C1 segment of cervical spinal cord (tissue), 14 donors: Measurements from ENCODE around the gene LMAN2.
"Not testable (repeated sequence)": the region's sequence is repeated elsewhere in the genome, so short reads cannot be mapped to it uniquely, and the experiment has no call there.

ENCODE experiments used
- DNase-seq, 14 donors: peaks; one replicate each; lab custom pipeline; 2025; lab: John Stamatoyannopoulos, UW

LMAN2 gene

GRCh38 chr5:177307544-177308363, 43.7 kb downstream of the LMAN2 start:
- DNase-seq: no peak

DNA sequence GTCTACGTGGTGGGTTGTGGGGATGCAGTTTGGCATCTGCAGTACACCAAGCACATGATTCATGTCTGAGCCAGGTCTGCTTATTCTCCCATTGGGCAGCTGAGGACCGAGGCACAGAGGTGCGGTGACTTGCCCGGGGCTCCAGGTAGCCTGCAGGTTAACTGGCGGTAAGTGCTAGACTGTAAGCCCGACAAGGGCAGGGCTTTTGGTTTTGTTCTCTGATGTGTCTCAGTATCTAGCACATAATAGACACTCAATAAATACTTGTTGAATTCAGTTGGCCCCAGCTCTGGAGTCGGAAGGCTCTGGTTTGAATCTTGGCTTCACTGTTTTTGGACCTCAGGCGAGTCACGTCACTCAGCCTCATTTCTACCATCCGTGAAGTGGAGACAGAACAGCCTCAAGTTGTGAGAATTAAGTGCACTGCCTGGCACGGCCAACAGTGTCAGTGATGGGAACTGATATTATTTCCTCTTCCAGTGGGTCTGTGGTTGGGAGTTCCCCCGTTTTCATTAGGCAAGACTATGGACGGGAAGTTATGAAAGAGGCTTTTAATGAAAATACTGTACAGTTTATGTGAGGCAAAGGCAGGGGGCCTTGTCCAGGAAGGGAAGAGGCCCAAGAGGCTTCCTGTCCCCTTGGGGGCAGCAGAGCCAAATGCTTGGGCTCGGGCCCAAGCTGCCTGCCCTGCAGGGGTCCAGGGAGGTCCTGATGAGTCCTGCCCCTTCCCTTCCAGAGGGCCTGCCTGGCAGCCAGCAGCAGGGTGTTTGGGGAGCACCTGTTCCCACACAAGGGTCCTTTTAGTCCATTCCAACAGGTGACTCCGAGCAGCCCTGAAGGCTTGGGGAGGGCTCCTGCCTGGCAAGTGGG, 44.6 kb downstream of the LMAN2 start:
- DNase-seq: peak in 1 of 14 donors; percentile 30

GRCh38 chr5:177306103-177306640, 45.3 kb downstream of the LMAN2 start:
- DNase-seq: not testable (repeated sequence)

- no peak for DNase-seq
Observed at GRCh38 chr5:177304392-177305119, 46.9 kb downstream of the LMAN2 start.

DNA sequence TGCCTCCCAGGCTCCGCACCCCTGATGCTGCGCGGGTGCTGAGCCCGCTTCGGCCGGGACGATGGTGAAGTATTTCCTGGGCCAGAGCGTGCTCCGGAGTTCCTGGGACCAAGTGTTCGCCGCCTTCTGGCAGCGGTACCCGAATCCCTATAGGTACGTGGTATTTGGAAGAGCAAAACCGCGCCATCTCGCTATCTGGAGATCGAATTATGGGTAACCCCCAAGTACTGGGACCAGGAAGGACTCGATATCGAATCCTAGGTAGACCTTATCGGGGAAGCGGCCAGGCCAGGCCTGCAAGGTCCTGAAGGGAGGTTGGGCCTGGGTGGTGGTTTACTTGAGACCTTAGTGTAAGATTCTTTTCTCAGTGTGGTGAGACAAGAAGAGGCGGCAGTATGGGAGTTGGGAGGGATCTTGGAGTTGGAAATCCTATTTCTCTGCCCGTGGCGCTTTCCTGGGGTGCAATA, 47.5 kb downstream of the LMAN2 start:
- no peak for DNase-seq

GRCh38 chr5:177303121-177303924, 48.1 kb downstream of the LMAN2 start, which contains the start of the genes PRELID1 and RAB24:
PRELID1 (plus strand) TSS chr5:177303799; CDS start chr5:177303986, 187 bp downstream.
RAB24 (minus strand) TSS chr5:177303719; CDS start chr5:177303288, 431 bp downstream.
- DNase-seq: peak in 13 of 14 donors; percentile 34 to 90 (median 73)

DNA sequence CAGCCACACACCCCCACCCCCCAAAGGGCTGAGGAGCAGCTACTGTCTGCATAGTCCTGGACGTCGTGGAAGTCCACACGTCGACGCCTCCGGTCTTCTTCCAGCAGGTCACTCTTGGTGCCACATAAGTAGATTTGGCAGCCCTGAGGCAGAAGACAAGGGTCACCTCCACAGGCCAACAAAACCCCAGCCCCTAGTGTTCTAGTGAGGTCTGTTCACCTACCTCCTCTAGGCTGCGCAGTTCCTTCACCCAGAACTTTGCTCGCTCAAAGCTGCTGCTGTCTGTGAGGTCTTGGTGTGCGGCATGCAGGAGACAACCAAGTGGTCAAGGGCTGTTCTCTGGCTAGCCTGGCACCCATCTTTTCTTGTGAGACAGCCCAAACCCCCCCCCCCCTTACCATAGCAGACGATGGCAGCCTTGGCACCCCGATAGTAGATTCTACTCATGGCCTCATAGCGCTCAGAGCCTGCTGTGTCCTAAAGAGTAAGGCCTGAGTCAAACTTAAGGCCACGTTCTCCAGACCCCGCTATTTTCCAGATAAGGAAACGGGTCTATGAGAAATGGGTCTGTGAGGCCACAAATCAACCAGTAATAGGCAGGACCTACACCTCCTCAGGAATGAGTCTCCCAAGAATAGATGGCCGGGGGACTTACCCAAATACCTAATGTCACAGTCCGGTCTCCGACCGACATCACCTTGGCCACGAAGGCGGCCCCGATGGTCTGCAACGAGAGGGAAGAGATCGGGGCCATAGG, 48.9 kb downstream of the LMAN2 start:
- DNase-seq: no peak

GRCh38 chr5:177301503-177302165, 49.8 kb downstream of the LMAN2 start:
- peak in 1 of 14 donors; percentile 34 for DNase-seq

DNA sequence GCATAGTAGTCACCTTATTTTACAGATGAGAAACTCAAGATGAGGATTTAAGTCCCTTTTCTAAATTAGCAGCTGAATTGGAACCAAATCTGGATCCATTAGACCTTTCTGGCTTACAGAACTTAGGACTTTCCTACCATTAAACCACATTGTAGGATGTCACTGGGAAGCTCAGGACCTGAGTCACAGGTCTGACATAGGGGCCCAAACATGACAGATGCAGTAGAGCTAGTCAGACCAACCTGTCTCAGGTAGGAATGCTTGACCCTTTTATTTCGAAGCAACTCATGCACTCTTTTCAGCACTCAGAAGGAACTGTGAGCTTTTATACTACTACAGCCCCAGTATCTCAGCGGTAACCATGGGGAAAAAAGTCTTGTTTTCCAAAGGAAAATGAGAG, 50.5 kb downstream of the LMAN2 start:
- DNase-seq: no peak

GRCh38 chr5:177300236-177300880, 51.1 kb downstream of the LMAN2 start:
- peak in 6 of 14 donors; percentile 21 to 58 (median 38) for DNase-seq

DNA sequence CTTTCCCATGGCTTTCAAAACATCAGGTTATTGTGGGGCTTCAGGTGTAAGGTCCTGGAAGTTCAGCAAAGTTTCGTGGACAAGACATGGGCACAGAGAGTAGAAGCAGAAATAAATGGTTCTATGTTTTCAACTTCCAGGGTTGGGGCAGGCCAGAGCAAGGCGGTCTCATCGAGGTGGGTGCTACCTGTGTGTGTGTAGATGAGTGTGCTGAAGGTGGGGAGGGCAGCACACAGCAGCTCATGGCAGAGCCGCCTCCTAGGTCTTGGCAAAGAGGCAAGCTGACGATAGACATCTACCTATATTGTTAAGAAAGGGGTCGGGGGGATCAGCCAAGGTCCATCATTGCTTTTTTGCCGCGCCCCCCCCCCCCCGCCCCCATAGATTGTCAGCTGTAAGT, 51.8 kb downstream of the LMAN2 start:
- no peak for DNase-seq

- DNase-seq: no peak
Observed at GRCh38 chr5:177297922-177298321, 53.5 kb downstream of the LMAN2 start.

- DNase-seq: no peak
Observed at GRCh38 chr5:177296581-177296980, 54.9 kb downstream of the LMAN2 start.

DNA sequence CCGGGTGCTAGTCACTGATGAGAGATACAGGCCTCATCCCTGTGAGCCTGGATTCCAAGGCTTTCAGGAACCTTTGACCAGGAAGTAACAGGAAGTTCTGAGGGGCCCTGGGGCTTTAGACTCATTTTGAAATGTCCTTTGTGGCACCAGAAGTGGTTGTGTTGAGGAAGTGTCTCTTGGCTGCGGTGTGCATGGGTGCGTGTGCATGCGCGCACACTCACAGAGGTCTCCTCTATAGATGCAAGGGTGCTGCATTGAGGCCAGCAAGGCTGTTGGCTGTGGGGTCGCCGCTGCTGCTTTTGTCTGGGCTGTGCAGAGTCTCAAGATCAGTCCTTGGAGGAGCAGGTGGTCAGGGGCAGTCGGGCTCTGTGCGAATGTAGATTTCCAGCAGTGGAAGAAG, 55.5 kb downstream of the LMAN2 start:
- DNase-seq: no peak

DNA sequence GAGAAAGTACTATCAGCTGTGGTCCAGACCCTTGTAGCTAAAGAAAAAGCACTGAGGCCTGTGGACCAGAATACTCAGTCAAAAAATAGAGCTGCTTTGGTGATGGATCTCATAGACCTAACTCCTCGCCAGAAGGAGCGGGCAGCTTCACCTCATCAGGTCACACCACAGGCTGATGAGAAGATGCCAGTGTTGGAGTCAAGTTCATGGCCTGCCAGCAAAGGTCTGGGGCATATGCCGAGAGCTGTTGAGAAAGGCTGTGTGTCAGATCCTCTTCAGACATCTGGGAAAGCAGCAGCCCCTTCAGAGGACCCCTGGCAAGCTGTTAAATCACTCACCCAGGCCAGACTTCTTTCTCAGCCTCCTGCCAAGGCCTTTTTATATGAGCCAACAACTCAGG, 56.8 kb downstream of the LMAN2 start:
- peak in 1 of 14 donors; percentile 39 for DNase-seq

GRCh38 chr5:177293819-177294581, 57.5 kb downstream of the LMAN2 start:
- no peak for DNase-seq

GRCh38 chr5:177291735-177292134, 59.7 kb downstream of the LMAN2 start:
- DNase-seq: no peak
